Measurements from ENCODE around the gene HAGH.

DNA sequence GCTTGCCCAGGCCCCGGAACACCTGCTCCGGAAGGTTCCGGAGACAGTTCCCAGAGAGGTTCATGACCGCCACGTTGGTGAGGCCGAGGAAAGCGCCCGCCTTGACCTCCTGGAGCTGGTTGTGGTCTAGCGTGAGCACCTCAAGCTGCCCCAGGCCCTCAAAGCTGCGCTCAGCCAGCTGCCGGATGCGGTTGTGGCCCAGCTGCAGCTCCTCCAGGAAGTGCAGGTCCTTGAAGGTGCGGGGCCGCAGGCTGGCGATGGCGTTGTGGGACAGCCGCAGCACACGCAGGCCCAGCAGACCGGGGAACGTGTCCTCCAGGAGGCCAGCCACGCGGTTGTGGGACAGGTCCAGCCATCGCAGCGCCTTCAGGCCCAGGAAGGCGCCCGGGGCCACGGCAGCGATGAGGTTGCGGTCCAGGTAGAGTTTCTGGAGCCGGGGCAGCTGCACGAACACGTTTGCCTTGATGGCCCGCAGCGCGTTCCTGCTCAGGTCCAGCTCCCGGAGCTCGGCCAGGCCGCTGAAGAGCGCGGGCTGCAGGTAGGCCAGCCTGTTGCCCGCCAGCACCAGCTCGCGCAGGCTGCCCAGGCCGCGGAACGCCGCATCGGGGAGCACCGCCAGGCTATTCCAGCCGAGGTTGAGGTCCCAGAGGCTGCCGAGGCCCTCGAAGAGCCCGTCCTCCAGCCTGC lies 35.2 kb downstream of the HAGH start:
- TF ChIP-seq CTCF (conservative IDR thresholded peaks at IDR 0.05 in 1 of 2, IDR thresholded peaks at IDR 0.05 in 1 of 2; ENCODE audit: extremely low read depth in 1 of 2, insufficient read depth in 1 of 2, low read depth in 1 of 2, low read length in 2 of 2) = no peak
- TF ChIP-seq EZH2 (IDR thresholded peaks at IDR 0.05; ENCODE audit: borderline replicate concordance, low read length) = no peak
